HepG2 (cell line): Measurements from ENCODE around the gene TBX3. TPM values are rescaled to one million over a fixed set of nuclear protein-coding genes. Genes with fewer than 3 reads are reported as not detected.
A peak's percentile ranks its signal among the peaks of the same experiment; 100 is the strongest.

Experiments used
- ADNP ChIP-seq: sonication (generic); formaldehyde crosslinking; IDR thresholded peaks from 2 replicates; pipeline ENCODE4 v1.4.0; 2020; ENCODE audit warnings: missing genetic modification reagents
- BHLHE40 ChIP-seq: IDR thresholded peaks from 2 replicates; pipeline ENCODE4 v1.6.1; 2011; ENCODE audit warnings: low read length, improper control_type of control experiment
- FOSL2 ChIP-seq: sonication (generic); formaldehyde crosslinking; IDR thresholded peaks from 2 replicates; pipeline ENCODE4 v1.4.0; 2020; ENCODE audit warnings: missing genetic modification reagents
- JUN ChIP-seq: sonication (generic); formaldehyde crosslinking; IDR thresholded peaks from 2 replicates; pipeline ENCODE4 v1.4.0; 2020; ENCODE audit warnings: mild to moderate bottlenecking, missing genetic modification reagents
- MTA1 ChIP-seq: sonication (generic); formaldehyde crosslinking; IDR thresholded peaks from 2 replicates; pipeline ENCODE4 v1.4.0; 2020; ENCODE audit warnings: missing genetic modification reagents, mild to moderate bottlenecking, borderline replicate concordance
- NFIB ChIP-seq: sonication (generic); formaldehyde crosslinking; IDR thresholded peaks from 2 replicates; pipeline ENCODE4 v1.9.0; 2021; ENCODE audit warnings: missing genetic modification reagents, mild to moderate bottlenecking, borderline replicate concordance
- PHF20 ChIP-seq: sonication (generic); formaldehyde crosslinking; IDR thresholded peaks from 2 replicates; pipeline ENCODE4 v1.5.0; 2020; ENCODE audit warnings: mild to moderate bottlenecking, missing genetic modification reagents
- RARG ChIP-seq: sonication (generic); formaldehyde crosslinking; IDR thresholded peaks from 2 replicates; pipeline ENCODE4 v1.4.0; 2020; ENCODE audit warnings: low read depth, mild to moderate bottlenecking, missing genetic modification reagents
- SALL1 ChIP-seq: sonication (generic); formaldehyde crosslinking; IDR thresholded peaks from 2 replicates; pipeline ENCODE4 v1.8.0; 2022; ENCODE audit warnings: mild to moderate bottlenecking, missing genetic modification reagents
- STAG1 ChIP-seq: sonication (generic); formaldehyde crosslinking; IDR thresholded peaks from 2 replicates; pipeline ENCODE4 v1.4.0; 2020; ENCODE audit warnings: missing genetic modification reagents
- TEAD2 ChIP-seq: sonication (generic); formaldehyde crosslinking; IDR thresholded peaks from 2 replicates; pipeline ENCODE4 v1.9.0; 2021; ENCODE audit warnings: missing genetic modification reagents
- TP53 ChIP-seq: sonication (generic); formaldehyde crosslinking; conservative IDR thresholded peaks from 2 replicates; pipeline ENCODE4 v1.4.0; 2020; ENCODE audit warnings: missing genetic modification reagents
- ZBTB14 ChIP-seq: sonication (generic); formaldehyde crosslinking; IDR thresholded peaks from 2 replicates; pipeline ENCODE4 v1.4.0; 2020; ENCODE audit warnings: missing genetic modification reagents
- ZC3H13 ChIP-seq: sonication (generic); formaldehyde crosslinking; IDR thresholded peaks from 2 replicates; pipeline ENCODE4 v1.8.1; 2023; ENCODE audit warnings: mild to moderate bottlenecking, missing genetic modification reagents, moderate library complexity
- ZFP36L1 ChIP-seq: sonication (generic); formaldehyde crosslinking; IDR thresholded peaks from 2 replicates; pipeline ENCODE4 v1.8.0; 2022; ENCODE audit warnings: mild to moderate bottlenecking, missing genetic modification reagents, moderate library complexity
- ZNF335 ChIP-seq: sonication (generic); formaldehyde crosslinking; IDR thresholded peaks from 2 replicates; pipeline ENCODE4 v1.4.0; 2020; ENCODE audit warnings: missing genetic modification reagents
- ZNF460 ChIP-seq: sonication (generic); formaldehyde crosslinking; IDR thresholded peaks from 2 replicates; pipeline ENCODE4 v1.5.1; 2020; ENCODE audit warnings: missing genetic modification reagents, mild to moderate bottlenecking, borderline replicate concordance
- ZNF580 ChIP-seq: IDR thresholded peaks from 2 replicates; pipeline ENCODE4 v1.6.1; 2016; ENCODE audit warnings: low read depth, borderline replicate concordance
- ZNF740 ChIP-seq: sonication (generic); formaldehyde crosslinking; IDR thresholded peaks from 2 replicates; pipeline ENCODE4 v1.4.0; 2020; ENCODE audit warnings: missing genetic modification reagents
- polyA plus RNA-seq, 8 experiments: library from polyadenylated mRNA; depleted of rRNA in 3 of 8; stranded (reverse) in 7 of 8; unstranded in 1 of 8; fragments of >200 nt; fragmentation: Illumina TruSeq in 4 of 8; extraction: Trizol in 4 of 8; gene quantifications; 2 replicates each; pipeline versions ENCODE4 v1.2.1 to v1.2.3, GENCODE V29; 2011 to 2016; ENCODE audit warnings: low read depth in 4 of 8, missing spikeins in 1 of 8, mixed read lengths in 1 of 8; ENCODE audit not compliant: insufficient read depth in 1 of 8
- total RNA-seq, 5 experiments: library from RNA; depleted of rRNA; stranded (reverse); fragments of >200 nt; fragmentation: Illumina TruSeq; extraction: Trizol; gene quantifications; 2 replicates each; pipeline ENCODE4 v1.2.3, GENCODE V29; 2016; ENCODE audit warnings: low read depth in 1 of 5
- TF ChIP-seq, protein P1 (sequence below): sonication (generic); formaldehyde crosslinking; IDR thresholded peaks from 2 replicates; pipeline ENCODE4 v1.8.1; 2023; ENCODE audit warnings: mild to moderate bottlenecking, missing genetic modification reagents
- TF ChIP-seq, protein P2 (sequence below): sonication (generic); formaldehyde crosslinking; IDR thresholded peaks from 2 replicates; pipeline ENCODE4 v1.4.0; 2020; ENCODE audit warnings: missing genetic modification reagents; ENCODE audit errors: not compliant biosample characterization
- TF ChIP-seq, protein P3 (sequence below): sonication (generic); formaldehyde crosslinking; IDR thresholded peaks from 2 replicates; pipeline ENCODE4 v1.5.0; 2020; ENCODE audit warnings: missing genetic modification reagents, mild to moderate bottlenecking, borderline replicate concordance
- TF ChIP-seq, protein P4 (sequence below): sonication (generic); formaldehyde crosslinking; IDR thresholded peaks from 2 replicates; pipeline ENCODE4 v1.5.0; 2020; ENCODE audit warnings: mild to moderate bottlenecking, low read depth, missing genetic modification reagents, borderline replicate concordance
- TF ChIP-seq, protein P5 (sequence below): sonication (generic); formaldehyde crosslinking; IDR thresholded peaks from 2 replicates; pipeline ENCODE4 v1.8.1; 2022; ENCODE audit warnings: mild to moderate bottlenecking, missing genetic modification reagents

The TBX3 gene
- total and polyA plus RNA-seq, 2 of the 13 experiments (the other 11 are each of a cell fraction or from before 2014, with no cell fraction given): 27.1 to 42.4 TPM

- TF ChIP-seq ZFP36L1 (CRISPR knock-in tag): no peak; the same call in 1 of the 2 replicates
- no peak for TF ChIP-seq ZC3H13
- TF ChIP-seq JUN: peak; percentile 65; the same call in 1 of the 2 replicates
- TF ChIP-seq ADNP (CRISPR knock-in tag): no peak
- TF ChIP-seq, protein P1, sequence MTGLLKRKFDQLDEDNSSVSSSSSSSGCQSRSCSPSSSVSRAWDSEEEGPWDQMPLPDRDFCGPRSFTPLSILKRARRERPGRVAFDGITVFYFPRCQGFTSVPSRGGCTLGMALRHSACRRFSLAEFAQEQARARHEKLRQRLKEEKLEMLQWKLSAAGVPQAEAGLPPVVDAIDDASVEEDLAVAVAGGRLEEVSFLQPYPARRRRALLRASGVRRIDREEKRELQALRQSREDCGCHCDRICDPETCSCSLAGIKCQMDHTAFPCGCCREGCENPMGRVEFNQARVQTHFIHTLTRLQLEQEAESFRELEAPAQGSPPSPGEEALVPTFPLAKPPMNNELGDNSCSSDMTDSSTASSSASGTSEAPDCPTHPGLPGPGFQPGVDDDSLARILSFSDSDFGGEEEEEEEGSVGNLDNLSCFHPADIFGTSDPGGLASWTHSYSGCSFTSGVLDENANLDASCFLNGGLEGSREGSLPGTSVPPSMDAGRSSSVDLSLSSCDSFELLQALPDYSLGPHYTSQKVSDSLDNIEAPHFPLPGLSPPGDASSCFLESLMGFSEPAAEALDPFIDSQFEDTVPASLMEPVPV (CRISPR knock-in tag): no peak
- no peak for TF ChIP-seq STAG1 (CRISPR knock-in tag)
- TF ChIP-seq TP53 (CRISPR knock-in tag): no peak
- TF ChIP-seq ZNF335 (CRISPR knock-in tag): no peak
- TF ChIP-seq, protein P2, sequence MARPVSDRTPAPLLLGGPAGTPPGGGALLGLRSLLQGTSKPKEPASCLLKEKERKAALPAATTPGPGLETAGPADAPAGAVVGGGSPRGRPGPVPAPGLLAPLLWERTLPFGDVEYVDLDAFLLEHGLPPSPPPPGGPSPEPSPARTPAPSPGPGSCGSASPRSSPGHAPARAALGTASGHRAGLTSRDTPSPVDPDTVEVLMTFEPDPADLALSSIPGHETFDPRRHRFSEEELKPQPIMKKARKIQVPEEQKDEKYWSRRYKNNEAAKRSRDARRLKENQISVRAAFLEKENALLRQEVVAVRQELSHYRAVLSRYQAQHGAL (CRISPR knock-in tag): no peak
- no peak for TF ChIP-seq ZBTB14 (CRISPR knock-in tag)
- TF ChIP-seq, protein P3, sequence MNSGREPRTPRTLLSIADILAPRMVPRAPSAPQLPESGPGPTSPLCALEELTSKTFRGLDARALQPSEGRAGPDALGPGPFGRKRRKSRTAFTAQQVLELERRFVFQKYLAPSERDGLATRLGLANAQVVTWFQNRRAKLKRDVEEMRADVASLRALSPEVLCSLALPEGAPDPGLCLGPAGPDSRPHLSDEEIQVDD: no peak
- TF ChIP-seq PHF20 (CRISPR knock-in tag): no peak
- TF ChIP-seq, protein P4, sequence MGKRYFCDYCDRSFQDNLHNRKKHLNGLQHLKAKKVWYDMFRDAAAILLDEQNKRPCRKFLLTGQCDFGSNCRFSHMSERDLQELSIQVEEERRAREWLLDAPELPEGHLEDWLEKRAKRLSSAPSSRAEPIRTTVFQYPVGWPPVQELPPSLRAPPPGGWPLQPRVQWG (CRISPR knock-in tag): no peak
- TF ChIP-seq ZNF460 (CRISPR knock-in tag): no peak
- peak; percentile 95 for TF ChIP-seq FOSL2 (CRISPR knock-in tag)
- TF ChIP-seq, protein P5, sequence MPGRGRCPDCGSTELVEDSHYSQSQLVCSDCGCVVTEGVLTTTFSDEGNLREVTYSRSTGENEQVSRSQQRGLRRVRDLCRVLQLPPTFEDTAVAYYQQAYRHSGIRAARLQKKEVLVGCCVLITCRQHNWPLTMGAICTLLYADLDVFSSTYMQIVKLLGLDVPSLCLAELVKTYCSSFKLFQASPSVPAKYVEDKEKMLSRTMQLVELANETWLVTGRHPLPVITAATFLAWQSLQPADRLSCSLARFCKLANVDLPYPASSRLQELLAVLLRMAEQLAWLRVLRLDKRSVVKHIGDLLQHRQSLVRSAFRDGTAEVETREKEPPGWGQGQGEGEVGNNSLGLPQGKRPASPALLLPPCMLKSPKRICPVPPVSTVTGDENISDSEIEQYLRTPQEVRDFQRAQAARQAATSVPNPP (CRISPR knock-in tag): no peak
- TF ChIP-seq ZNF740 (CRISPR knock-in tag): no peak
- no peak for TF ChIP-seq TEAD2
- peak; percentile 27; the same call in 1 of the 2 replicates for TF ChIP-seq ZNF580
- no peak; the same call in 1 of the 2 replicates for TF ChIP-seq MTA1
- TF ChIP-seq SALL1 (CRISPR knock-in tag): peak; percentile 97
- TF ChIP-seq NFIB (CRISPR knock-in tag): no peak
- TF ChIP-seq RARG (CRISPR knock-in tag): no peak
- TF ChIP-seq BHLHE40: peak; percentile 40; the same call in 1 of the 2 replicates
Measured at GRCh38 chr12:114655934-114656749, 27.8 kb downstream of the TBX3 start (continued).
